Measurements from ENCODE around the gene PDHX. TPM values are rescaled to one million over a fixed set of nuclear protein-coding genes. Genes with fewer than 3 reads are reported as not detected.

Gene PDHX
- polyA plus RNA-seq, 1 donor (not counting 4 experiments of a cell fraction or from before 2014, with no cell fraction given): 28.5 TPM

DNA sequence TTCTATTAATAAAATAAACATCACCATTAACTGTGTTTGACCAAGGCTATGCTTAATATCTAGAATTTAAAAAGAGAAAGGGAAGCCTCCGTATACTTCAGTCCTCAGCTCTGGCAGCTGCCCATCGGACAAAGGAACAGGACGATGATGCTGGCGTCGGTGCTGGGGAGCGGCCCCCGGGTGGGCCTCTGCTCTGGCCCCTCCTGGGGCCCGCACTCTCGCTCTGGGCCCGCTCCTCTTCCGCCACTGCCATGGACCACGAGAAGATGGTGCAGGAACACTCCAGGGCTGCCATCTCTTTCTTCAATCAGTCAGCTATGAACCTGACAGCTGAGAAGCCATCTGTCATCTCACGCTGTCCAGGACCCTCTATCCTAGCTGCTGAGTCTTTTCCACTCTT lies 25.3 kb downstream of the PDHX start:
- H3K9me1 ChIP-seq (ENCODE audit: control insufficient read depth, extremely low read depth, insufficient read depth, low read length): no peaks in the 10 kb centered on the region
- no peak overlapping the region for H3K9ac ChIP-seq (ENCODE audit: control insufficient read depth, extremely low read depth, insufficient read depth, low read length)
- no peaks in the 10 kb centered on the region for H4K20me1 ChIP-seq (ENCODE audit: control insufficient read depth, extremely low read depth, insufficient read depth, low read length)
- FAIRE-seq: no peak
- TF ChIP-seq, protein P1, sequence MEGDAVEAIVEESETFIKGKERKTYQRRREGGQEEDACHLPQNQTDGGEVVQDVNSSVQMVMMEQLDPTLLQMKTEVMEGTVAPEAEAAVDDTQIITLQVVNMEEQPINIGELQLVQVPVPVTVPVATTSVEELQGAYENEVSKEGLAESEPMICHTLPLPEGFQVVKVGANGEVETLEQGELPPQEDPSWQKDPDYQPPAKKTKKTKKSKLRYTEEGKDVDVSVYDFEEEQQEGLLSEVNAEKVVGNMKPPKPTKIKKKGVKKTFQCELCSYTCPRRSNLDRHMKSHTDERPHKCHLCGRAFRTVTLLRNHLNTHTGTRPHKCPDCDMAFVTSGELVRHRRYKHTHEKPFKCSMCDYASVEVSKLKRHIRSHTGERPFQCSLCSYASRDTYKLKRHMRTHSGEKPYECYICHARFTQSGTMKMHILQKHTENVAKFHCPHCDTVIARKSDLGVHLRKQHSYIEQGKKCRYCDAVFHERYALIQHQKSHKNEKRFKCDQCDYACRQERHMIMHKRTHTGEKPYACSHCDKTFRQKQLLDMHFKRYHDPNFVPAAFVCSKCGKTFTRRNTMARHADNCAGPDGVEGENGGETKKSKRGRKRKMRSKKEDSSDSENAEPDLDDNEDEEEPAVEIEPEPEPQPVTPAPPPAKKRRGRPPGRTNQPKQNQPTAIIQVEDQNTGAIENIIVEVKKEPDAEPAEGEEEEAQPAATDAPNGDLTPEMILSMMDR (optimal IDR thresholded peaks at IDR 0.05 in 1 of 3, IDR thresholded peaks at IDR 0.05 in 1 of 3, conservative IDR thresholded peaks at IDR 0.05 in 1 of 3; ENCODE audit: extremely low read depth in 1 of 3, insufficient read depth in 2 of 3, low read length in 3 of 3): no peak
- no peak for TF ChIP-seq EZH2 (IDR thresholded peaks at IDR 0.05; ENCODE audit: low read length)
- H3K36me3 ChIP-seq (ENCODE audit: control insufficient read depth in 2 of 2, extremely low read depth in 1 of 2, insufficient read depth in 2 of 2, low read length in 2 of 2): no peaks in the 10 kb centered on the region
- DNase-seq (ENCODE audit: low read depth, low spot score): no peak
- dilution Hi-C loops (cut with MboI; ENCODE audit: extremely low pct_ligation_motif_present, low sequenced_read_pairs): no loop called here
- no peak overlapping the region for H2AFZ ChIP-seq (ENCODE audit: control insufficient read depth, low read length)
- no peak overlapping the region for H3K27ac ChIP-seq (ENCODE audit: control insufficient read depth, insufficient read depth, low read length)
- no peaks in the 10 kb centered on the region for H3K4me1 ChIP-seq (ENCODE audit: control insufficient read depth, extremely low read depth, insufficient read depth, low read length)
- no peaks in the 10 kb centered on the region for H3K27me3 ChIP-seq (ENCODE audit: control insufficient read depth, extremely low read depth, insufficient read depth, low read length)
- H3K4me3 ChIP-seq (ENCODE audit: control insufficient read depth in 2 of 3, extremely low read depth in 1 of 3, insufficient read depth in 2 of 3, low read depth in 1 of 3, low read length in 3 of 3): no peak overlapping the region
- H3K4me2 ChIP-seq (ENCODE audit: control insufficient read depth, extremely low read depth, insufficient read depth, low read depth, low read length): no peak overlapping the region
- peaks cover 14% of the 10 kb centered on the region for H3K79me2 ChIP-seq (ENCODE audit: control insufficient read depth, insufficient read depth, low read length)
- no peaks in the 10 kb centered on the region for H3K9me3 ChIP-seq (ENCODE audit: control insufficient read depth, low read depth, low read length)

DNA sequence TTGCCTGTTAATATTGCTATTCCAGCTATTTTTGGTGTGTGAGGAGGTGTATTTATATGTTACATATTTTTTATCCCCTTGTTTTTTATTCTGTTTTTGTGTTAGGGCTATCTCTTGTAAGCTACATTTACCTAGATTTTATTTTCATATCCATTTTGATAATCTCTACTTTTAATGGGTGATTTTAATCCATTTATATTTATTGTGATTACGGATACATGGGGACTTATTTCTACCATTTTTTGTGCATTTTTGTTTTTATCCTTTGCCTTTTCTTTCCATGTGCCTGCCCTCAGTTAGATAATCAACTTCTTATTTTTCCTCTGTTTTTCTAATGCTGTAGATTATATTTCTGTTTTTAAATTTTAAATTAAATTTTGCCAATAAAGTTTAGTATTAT lies 28.3 kb downstream of the PDHX start:
- Histone ChIP-seq H3K79me2 (ENCODE audit: control insufficient read depth, insufficient read depth, low read length) (peaks cover 14% of the 10 kb centered on the region), H3K27me3 (ENCODE audit: control insufficient read depth, extremely low read depth, insufficient read depth, low read length) (no peaks in the 10 kb centered on the region), H3K4me2 (ENCODE audit: control insufficient read depth, extremely low read depth, insufficient read depth, low read depth, low read length) (no peak overlapping the region), H3K4me1 (ENCODE audit: control insufficient read depth, extremely low read depth, insufficient read depth, low read length) (no peaks in the 10 kb centered on the region), H2AFZ (ENCODE audit: control insufficient read depth, low read length) (no peak overlapping the region), H3K9me1 (ENCODE audit: control insufficient read depth, extremely low read depth, insufficient read depth, low read length) (no peaks in the 10 kb centered on the region), H3K27ac (ENCODE audit: control insufficient read depth, insufficient read depth, low read length) (no peak overlapping the region), H3K9me3 (ENCODE audit: control insufficient read depth, low read depth, low read length) (no peaks in the 10 kb centered on the region), H3K36me3 (ENCODE audit: control insufficient read depth in 2 of 2, extremely low read depth in 1 of 2, insufficient read depth in 2 of 2, low read length in 2 of 2) (no peaks in the 10 kb centered on the region), H3K9ac (ENCODE audit: control insufficient read depth, extremely low read depth, insufficient read depth, low read length) (no peak overlapping the region), H3K4me3 (ENCODE audit: control insufficient read depth in 2 of 3, extremely low read depth in 1 of 3, insufficient read depth in 2 of 3, low read depth in 1 of 3, low read length in 3 of 3) (no peak overlapping the region), H4K20me1 (ENCODE audit: control insufficient read depth, extremely low read depth, insufficient read depth, low read length) (no peaks in the 10 kb centered on the region)
- no peak for TF ChIP-seq EZH2 (IDR thresholded peaks at IDR 0.05; ENCODE audit: low read length)
- TF ChIP-seq, protein P1 (optimal IDR thresholded peaks at IDR 0.05 in 1 of 3, IDR thresholded peaks at IDR 0.05 in 1 of 3, conservative IDR thresholded peaks at IDR 0.05 in 1 of 3; ENCODE audit: extremely low read depth in 1 of 3, insufficient read depth in 2 of 3, low read length in 3 of 3): no peak
- DNase-seq (ENCODE audit: low read depth, low spot score): no peak
- dilution Hi-C loops (cut with MboI; ENCODE audit: extremely low pct_ligation_motif_present, low sequenced_read_pairs): no loop called here
- no peak for FAIRE-seq

Measured in keratinocyte (primary cell).